ENCODE results near the gene SERPINE2.
A peak's percentile ranks its signal among the peaks of the same experiment; 100 is the strongest.
"Not testable (repeated sequence)": the region's sequence is repeated elsewhere in the genome, so short reads cannot be mapped to it uniquely, and the experiment has no call there.

The SERPINE2 gene

GRCh38 chr2:224009605-224010315, 29.3 kb downstream of the SERPINE2 start:
- DNase-seq, result no peak

- no peak for DNase-seq
Observed at GRCh38 chr2:224008702-224009261, 30.3 kb downstream of the SERPINE2 start.

- DNase-seq, result peak; percentile 28
Observed at GRCh38 chr2:224004105-224004695, 34.9 kb downstream of the SERPINE2 start.

GRCh38 chr2:224000662-224001061, 38.4 kb downstream of the SERPINE2 start:
- not testable (repeated sequence) for DNase-seq

- no peak for DNase-seq
Observed at GRCh38 chr2:223999862-224000261, 39.2 kb downstream of the SERPINE2 start.

GRCh38 chr2:223998948-223999347, 40.1 kb downstream of the SERPINE2 start:
- DNase-seq, result no peak

- no peak for DNase-seq
Observed at GRCh38 chr2:223997938-223998337, 41.1 kb downstream of the SERPINE2 start.

GRCh38 chr2:223996391-223996790, 42.7 kb downstream of the SERPINE2 start:
- no peak for DNase-seq

GRCh38 chr2:223995569-223995968, 43.5 kb downstream of the SERPINE2 start:
- DNase-seq, result peak; percentile 16

GRCh38 chr2:223994562-223995162, 44.4 kb downstream of the SERPINE2 start:
- DNase-seq, result no peak

GRCh38 chr2:223993634-223994232, 45.4 kb downstream of the SERPINE2 start:
- peak; percentile 56 for DNase-seq

GRCh38 chr2:223991611-223992010, 47.5 kb downstream of the SERPINE2 start:
- DNase-seq, result no peak

- no peak for DNase-seq
Observed at GRCh38 chr2:223989856-223990232, 49.2 kb downstream of the SERPINE2 start.

- DNase-seq, result peak; percentile 11
Observed at GRCh38 chr2:223989206-223989855, 49.8 kb downstream of the SERPINE2 start.

- DNase-seq, result no peak
Observed at GRCh38 chr2:223981241-223981640, 57.8 kb downstream of the SERPINE2 start.

GRCh38 chr2:223980803-223981202, 58.3 kb downstream of the SERPINE2 start:
- no peak for DNase-seq

- no peak for DNase-seq
Observed at GRCh38 chr2:223980397-223980735, 58.7 kb downstream of the SERPINE2 start.

GRCh38 chr2:223979730-223980396, 59.2 kb downstream of the SERPINE2 start:
- DNase-seq, result no peak

GRCh38 chr2:223978451-223978850, 60.6 kb downstream of the SERPINE2 start:
- DNase-seq, result no peak

GRCh38 chr2:223976635-223977226, 62.4 kb downstream of the SERPINE2 start:
- no peak for DNase-seq

GRCh38 chr2:223973606-223974005, 65.5 kb downstream of the SERPINE2 start:
- no peak for DNase-seq

- no peak for DNase-seq
Observed at GRCh38 chr2:223972656-223973102, 66.4 kb downstream of the SERPINE2 start.

Data from MV-4-11 (cell line).